ENCODE results near the gene ROS1. TPM values are rescaled to one million over a fixed set of nuclear protein-coding genes. Genes with fewer than 3 reads are reported as not detected.

Gene ROS1
- total RNA-seq, 1 donor from 2014 or later, result not detected

GRCh38 chr6:117456998-117457397 is 31.3 kb upstream of the ROS1 start:
- no peak overlapping the region for H2AFZ ChIP-seq (ENCODE audit: low read depth, low read length)
- H3K79me2 ChIP-seq (ENCODE audit: insufficient read depth, low read length), result no peaks in the 10 kb centered on the region
- no peak overlapping the region for H3K27ac ChIP-seq (ENCODE audit: low read depth, low read length)
- no peaks in the 10 kb centered on the region for H3K9me3 ChIP-seq (ENCODE audit: insufficient read depth, low read depth, low read length)
- DNase-seq (ENCODE audit: low read depth), result no peak
- Mint-ChIP-seq H3K4me1 (ENCODE audit: low read depth, unreplicated experiment) (peaks cover 2% of the 10 kb centered on the region), H3K27me3 (ENCODE audit: low read depth, unreplicated experiment) (peaks cover 2% of the 10 kb centered on the region), H3K36me3 (ENCODE audit: low read depth, unreplicated experiment) (no peaks in the 10 kb centered on the region), H3K9me3 (ENCODE audit: unreplicated experiment) (no peaks in the 10 kb centered on the region), H3K4me3 (ENCODE audit: unreplicated experiment) (no peak overlapping the region), H3K27ac (ENCODE audit: unreplicated experiment) (no peak overlapping the region)
- H3K9ac ChIP-seq (ENCODE audit: low read length), result no peak overlapping the region
- no peaks in the 10 kb centered on the region for H4K20me1 ChIP-seq (ENCODE audit: insufficient read depth, low read length)
- no peaks in the 10 kb centered on the region for H3K4me1 ChIP-seq (ENCODE audit: insufficient read depth, low read length)
- no peak for TF ChIP-seq CTCF (IDR thresholded peaks at IDR 0.05; ENCODE audit: insufficient read depth, low read depth, low read length)
- no peak for TF ChIP-seq EZH2 (IDR thresholded peaks at IDR 0.05; ENCODE audit: insufficient read depth, low read length)
- FAIRE-seq, result no peak
- no peak overlapping the region for H3K4me3 ChIP-seq (ENCODE audit: insufficient read depth, low read depth, low read length)
- no peaks in the 10 kb centered on the region for H3K36me3 ChIP-seq (ENCODE audit: insufficient read depth, low read length)
- no peak overlapping the region for H3K4me2 ChIP-seq (ENCODE audit: low read length)
- H3K27me3 ChIP-seq (ENCODE audit: insufficient read depth, low read length), result no peaks in the 10 kb centered on the region

DNA sequence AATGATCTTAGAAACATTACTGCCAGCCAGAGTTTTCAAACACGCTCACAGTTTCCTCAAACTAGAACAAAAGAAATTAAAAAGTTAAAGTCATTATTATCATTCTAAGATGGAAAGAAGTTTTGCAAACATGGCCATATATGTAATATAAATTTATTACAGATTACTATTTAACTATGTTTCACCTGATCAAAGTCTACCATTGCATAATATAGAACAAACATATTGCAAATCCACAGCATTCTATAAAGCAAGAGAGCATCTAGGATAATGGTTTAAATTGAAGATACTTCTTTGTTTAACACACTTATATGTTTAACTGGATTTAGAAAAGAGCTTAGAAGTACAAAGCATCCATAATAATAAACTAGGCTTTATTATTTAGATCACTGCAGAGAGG is 30.5 kb upstream of the ROS1 start:
- no peaks in the 10 kb centered on the region for H4K20me1 ChIP-seq (ENCODE audit: insufficient read depth, low read length)
- H3K36me3 ChIP-seq (ENCODE audit: insufficient read depth, low read length), result no peaks in the 10 kb centered on the region
- H3K79me2 ChIP-seq (ENCODE audit: insufficient read depth, low read length), result no peaks in the 10 kb centered on the region
- DNase-seq (ENCODE audit: low read depth) (no peak), FAIRE-seq (no peak)
- peaks cover 5% of the 10 kb centered on the region for H3K4me1 Mint-ChIP-seq (ENCODE audit: low read depth, unreplicated experiment)
- no peak overlapping the region for H3K27ac ChIP-seq (ENCODE audit: low read depth, low read length)
- H3K4me3 ChIP-seq (ENCODE audit: insufficient read depth, low read depth, low read length), result no peak overlapping the region
- no peak overlapping the region for H3K9ac ChIP-seq (ENCODE audit: low read length)
- H2AFZ ChIP-seq (ENCODE audit: low read depth, low read length), result no peak overlapping the region
- H3K9me3 ChIP-seq (ENCODE audit: insufficient read depth, low read depth, low read length), result no peaks in the 10 kb centered on the region
- no peaks in the 10 kb centered on the region for H3K27me3 ChIP-seq (ENCODE audit: insufficient read depth, low read length)
- TF ChIP-seq EZH2 (IDR thresholded peaks at IDR 0.05; ENCODE audit: insufficient read depth, low read length), result no peak
- TF ChIP-seq CTCF (IDR thresholded peaks at IDR 0.05; ENCODE audit: insufficient read depth, low read depth, low read length), result no peak
- H3K27me3 Mint-ChIP-seq (ENCODE audit: low read depth, unreplicated experiment), result peaks cover 2% of the 10 kb centered on the region
- H3K27ac Mint-ChIP-seq (ENCODE audit: unreplicated experiment), result no peak overlapping the region
- H3K9me3 Mint-ChIP-seq (ENCODE audit: unreplicated experiment), result no peaks in the 10 kb centered on the region
- no peak overlapping the region for H3K4me3 Mint-ChIP-seq (ENCODE audit: unreplicated experiment)
- H3K4me2 ChIP-seq (ENCODE audit: low read length), result no peak overlapping the region
- no peaks in the 10 kb centered on the region for H3K36me3 Mint-ChIP-seq (ENCODE audit: low read depth, unreplicated experiment)
- no peaks in the 10 kb centered on the region for H3K4me1 ChIP-seq (ENCODE audit: insufficient read depth, low read length)

DNA sequence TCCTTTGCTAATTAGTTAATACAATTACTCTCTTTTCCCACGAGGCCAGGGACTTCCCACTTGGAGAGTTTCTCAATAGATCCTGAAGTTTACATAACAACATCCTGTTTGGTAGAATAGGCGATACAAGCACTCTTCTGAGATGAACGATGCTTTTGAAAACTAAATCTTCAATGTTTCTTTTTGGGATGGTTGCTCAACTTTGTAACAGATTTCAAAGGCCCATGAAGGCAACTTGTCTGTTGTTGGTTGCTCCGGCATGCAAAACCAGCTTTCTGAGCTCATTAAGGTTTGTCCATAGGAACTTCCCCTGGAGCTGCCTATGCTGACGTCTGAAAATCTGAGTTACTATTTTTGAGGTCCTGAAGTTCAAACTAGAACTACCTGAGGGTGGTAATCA is 25.9 kb upstream of the ROS1 start:
- peaks cover 2% of the 10 kb centered on the region for H3K36me3 Mint-ChIP-seq (ENCODE audit: low read depth, unreplicated experiment)
- no peak for TF ChIP-seq CTCF (IDR thresholded peaks at IDR 0.05; ENCODE audit: insufficient read depth, low read depth, low read length)
- TF ChIP-seq EZH2 (IDR thresholded peaks at IDR 0.05; ENCODE audit: insufficient read depth, low read length), result no peak
- no peak overlapping the region for H3K4me3 Mint-ChIP-seq (ENCODE audit: unreplicated experiment)
- Histone ChIP-seq H3K79me2 (ENCODE audit: insufficient read depth, low read length) (no peaks in the 10 kb centered on the region), H3K27me3 (ENCODE audit: insufficient read depth, low read length) (no peaks in the 10 kb centered on the region), H3K4me3 (ENCODE audit: insufficient read depth, low read depth, low read length) (no peak overlapping the region), H2AFZ (ENCODE audit: low read depth, low read length) (peak overlapping the region; percentile 43), H4K20me1 (ENCODE audit: insufficient read depth, low read length) (no peaks in the 10 kb centered on the region), H3K36me3 (ENCODE audit: insufficient read depth, low read length) (no peaks in the 10 kb centered on the region), H3K9me3 (ENCODE audit: insufficient read depth, low read depth, low read length) (no peaks in the 10 kb centered on the region), H3K4me1 (ENCODE audit: insufficient read depth, low read length) (peaks cover 28% of the 10 kb centered on the region), H3K4me2 (ENCODE audit: low read length) (no peak overlapping the region), H3K9ac (ENCODE audit: low read length) (no peak overlapping the region), H3K27ac (ENCODE audit: low read depth, low read length) (no peak overlapping the region)
- peaks cover 2% of the 10 kb centered on the region for H3K27me3 Mint-ChIP-seq (ENCODE audit: low read depth, unreplicated experiment)
- no peak for DNase-seq (ENCODE audit: low read depth)
- peaks cover 38% of the 10 kb centered on the region for H3K4me1 Mint-ChIP-seq (ENCODE audit: low read depth, unreplicated experiment)
- no peak for FAIRE-seq
- no peaks in the 10 kb centered on the region for H3K9me3 Mint-ChIP-seq (ENCODE audit: unreplicated experiment)
- no peak overlapping the region for H3K27ac Mint-ChIP-seq (ENCODE audit: unreplicated experiment)
